Testis (tissue), 3 donors: ENCODE measurements around the gene GNB1L. TPM values are rescaled to one million over a fixed set of nuclear protein-coding genes. Genes with fewer than 3 reads are reported as not detected.

ENCODE experiments used
- DNase-seq: peaks from one replicate; pipeline ENCODE4 v3.0.0-alpha.2; 2019
- H3K27ac ChIP-seq, 2 donors: fragments of 200-600 bp; sonication (generic); one replicate each; pipeline ENCODE4 v1.5.1; 2019
- H3K27me3 ChIP-seq: fragments of 200-600 bp; sonication (generic); one replicate; pipeline ENCODE4 v1.5.1; 2019
- H3K36me3 ChIP-seq: fragments of 200-600 bp; sonication (generic); one replicate; pipeline ENCODE4 v1.5.1; 2017; ENCODE audit warnings: low read depth; ENCODE audit errors: missing control alignments
- H3K4me1 ChIP-seq: fragments of 200-600 bp; sonication (generic); one replicate; pipeline ENCODE4 v1.5.1; 2019
- H3K4me3 ChIP-seq, 2 donors: fragments of 200-600 bp; sonication (generic); one replicate each; pipeline ENCODE4 v1.5.1; 2017 to 2019
- H3K9me3 ChIP-seq: fragments of 200-600 bp; sonication (generic); one replicate; pipeline ENCODE4 v1.5.1; 2017
- POLR2A ChIP-seq: fragments of 450-650 bp; IDR thresholded peaks from one replicate; pipeline ENCODE4 v1.6.1; 2017; ENCODE audit warnings: antibody characterized with exemption, mild to moderate bottlenecking, moderate library complexity
- WGBS, 2 donors: methylation state at CpG; one replicate each; pipeline ENCODE4 v1.1.5; 2018; 5-methylcytosine and 5-hydroxymethylcytosine counted together
- intact Hi-C: fragments of 100-400 bp; cut with DNase I; formaldehyde crosslinking; loops from one replicate; pipeline ENCODE4 v1.15.1; 2023; ENCODE audit warnings: low total_unique reads
- polyA plus RNA-seq: library from polyadenylated mRNA; stranded (reverse); fragments of 350-450 nt; fragmentation: Illumina TruSeq; extraction: RNeasy Lipid Tissue Mini Kit (QIAGEN cat#74804); gene quantifications from one replicate; pipeline ENCODE4 v1.2.3, GENCODE V29; 2014; ENCODE audit warnings: low read depth, low replicate concordance; ENCODE audit not compliant: insufficient read depth
- total RNA-seq, 2 donors: library from RNA; depleted of rRNA; stranded (reverse); fragments of >200 nt; gene quantifications; one replicate each; pipeline ENCODE4 v1.2.3, GENCODE V29; 2016
- TF ChIP-seq, protein P1 (sequence below), 3 experiments: fragments of 450-650 bp in 2 of 3; fragments of 200-600 bp in 1 of 3; sonication (generic) in 1 of 3; IDR thresholded peaks; one replicate each; pipeline ENCODE4 v1.5.1; 2016 to 2019; ENCODE audit warnings: antibody characterized with exemption in 3 of 3, mild to moderate bottlenecking in 2 of 3, moderate library complexity in 1 of 3

The GNB1L gene
- total and polyA plus RNA-seq, 3 donors from 2014 or later: 5.5 to 6.9 (median 6.0) TPM

DNA sequence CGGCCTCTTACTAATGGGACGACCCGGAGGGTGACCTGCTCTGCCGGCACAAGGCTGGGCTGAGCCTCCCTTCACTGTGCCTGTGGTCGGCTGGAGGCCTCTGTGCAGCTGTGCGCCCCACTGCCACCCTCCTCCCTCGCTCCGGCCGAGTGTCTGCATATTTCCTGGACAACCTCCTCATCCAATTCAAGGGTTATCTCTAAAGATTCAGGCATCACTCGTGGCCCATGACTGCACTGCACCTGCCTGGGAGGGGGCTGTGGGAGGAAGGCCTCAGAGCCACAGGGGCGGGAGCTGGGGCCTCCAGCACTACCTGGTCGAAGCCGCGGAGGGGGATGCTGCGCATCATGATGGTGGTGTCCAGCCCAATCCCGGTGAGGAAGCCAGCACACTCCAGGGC lies 43.1 kb upstream of the GNB1L start:
- intact Hi-C loops: no loop called here
- H3K36me3 ChIP-seq: no peaks in the 10 kb centered on the region
- TF ChIP-seq, protein P1, sequence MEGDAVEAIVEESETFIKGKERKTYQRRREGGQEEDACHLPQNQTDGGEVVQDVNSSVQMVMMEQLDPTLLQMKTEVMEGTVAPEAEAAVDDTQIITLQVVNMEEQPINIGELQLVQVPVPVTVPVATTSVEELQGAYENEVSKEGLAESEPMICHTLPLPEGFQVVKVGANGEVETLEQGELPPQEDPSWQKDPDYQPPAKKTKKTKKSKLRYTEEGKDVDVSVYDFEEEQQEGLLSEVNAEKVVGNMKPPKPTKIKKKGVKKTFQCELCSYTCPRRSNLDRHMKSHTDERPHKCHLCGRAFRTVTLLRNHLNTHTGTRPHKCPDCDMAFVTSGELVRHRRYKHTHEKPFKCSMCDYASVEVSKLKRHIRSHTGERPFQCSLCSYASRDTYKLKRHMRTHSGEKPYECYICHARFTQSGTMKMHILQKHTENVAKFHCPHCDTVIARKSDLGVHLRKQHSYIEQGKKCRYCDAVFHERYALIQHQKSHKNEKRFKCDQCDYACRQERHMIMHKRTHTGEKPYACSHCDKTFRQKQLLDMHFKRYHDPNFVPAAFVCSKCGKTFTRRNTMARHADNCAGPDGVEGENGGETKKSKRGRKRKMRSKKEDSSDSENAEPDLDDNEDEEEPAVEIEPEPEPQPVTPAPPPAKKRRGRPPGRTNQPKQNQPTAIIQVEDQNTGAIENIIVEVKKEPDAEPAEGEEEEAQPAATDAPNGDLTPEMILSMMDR (IDR thresholded peaks at IDR 0.05): no peak
- no peak for TF ChIP-seq POLR2A
- WGBS, 2 donors: 74 to 78% methylated on average over 11 to 16 of the region's 16 CpGs
- H3K4me1 ChIP-seq: no peaks in the 10 kb centered on the region
- H3K27me3 ChIP-seq: no peaks in the 10 kb centered on the region
- H3K9me3 ChIP-seq: no peaks in the 10 kb centered on the region
- no peak overlapping the region for H3K4me3 ChIP-seq
- H3K27ac ChIP-seq: no peak overlapping the region
- no peak for DNase-seq

- Histone ChIP-seq H3K27me3 (no peaks in the 10 kb centered on the region), H3K36me3 (no peaks in the 10 kb centered on the region), H3K27ac (no peak overlapping the region), H3K4me3 (no peak overlapping the region), H3K4me1 (peaks cover 8% of the 10 kb centered on the region), H3K9me3 (no peaks in the 10 kb centered on the region)
- peak; percentile 35 for DNase-seq
- WGBS, 2 donors: 68 to 82% methylated on average over 5 to 15 of the region's 15 CpGs
- no peak for TF ChIP-seq POLR2A
- TF ChIP-seq, protein P1 (IDR thresholded peaks at IDR 0.05): no peak
- intact Hi-C loops: no loop called here
Observed at GRCh38 chr22:19896665-19897355, 42.1 kb upstream of the GNB1L start.

- DNase-seq: no peak
- H3K27me3 ChIP-seq: no peaks in the 10 kb centered on the region
- H3K4me1 ChIP-seq: peaks cover 12% of the 10 kb centered on the region
- H3K27ac ChIP-seq: no peak overlapping the region
- 95 to 96% methylated on average over 8 to 23 of the region's 23 CpGs for WGBS, 2 donors
- no peaks in the 10 kb centered on the region for H3K9me3 ChIP-seq
- no peak overlapping the region for H3K4me3 ChIP-seq
- no peak for TF ChIP-seq POLR2A
- TF ChIP-seq, protein P1 (IDR thresholded peaks at IDR 0.05): no peak
- H3K36me3 ChIP-seq: no peaks in the 10 kb centered on the region
- intact Hi-C loops: no loop called here
Observed at GRCh38 chr22:19895160-19895849, 40.6 kb upstream of the GNB1L start.

DNA sequence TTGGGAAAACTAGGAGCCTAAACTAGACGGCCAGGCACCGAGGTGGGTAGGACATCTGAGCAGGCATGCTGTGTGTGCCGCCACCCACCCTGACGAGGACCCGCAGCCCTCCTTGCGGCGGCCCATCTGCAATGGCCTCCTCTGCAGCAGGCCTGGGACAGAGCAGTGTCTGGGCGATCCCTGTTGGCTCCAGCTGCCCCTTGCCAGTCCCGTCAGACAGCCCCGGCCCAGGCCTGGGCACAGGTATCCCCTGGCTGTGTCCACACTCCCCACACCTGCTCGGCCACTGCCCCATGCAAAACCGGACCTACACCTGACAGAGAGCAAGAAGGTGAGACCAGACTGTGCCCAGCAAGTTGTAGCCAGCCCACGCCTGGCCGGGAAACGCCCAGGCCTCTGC lies 38.7 kb upstream of the GNB1L start:
- 95 to 96% methylated on average over 10 to 12 of the region's 15 CpGs for WGBS, 2 donors
- TF ChIP-seq, protein P1 (IDR thresholded peaks at IDR 0.05): no peak
- TF ChIP-seq POLR2A: no peak
- intact Hi-C loops: no loop called here
- no peak for DNase-seq
- H3K4me1 ChIP-seq: peaks cover 12% of the 10 kb centered on the region
- H3K27me3 ChIP-seq: no peaks in the 10 kb centered on the region
- no peaks in the 10 kb centered on the region for H3K36me3 ChIP-seq
- no peaks in the 10 kb centered on the region for H3K9me3 ChIP-seq
- H3K27ac ChIP-seq: no peak overlapping the region
- H3K4me3 ChIP-seq: no peak overlapping the region
